K562 (cell line): ENCODE measurements around the gene SCAPER. TPM values are rescaled to one million over a fixed set of nuclear protein-coding genes. Genes with fewer than 3 reads are reported as not detected.

Source experiments
- CBFA2T2 ChIP-seq: fragments of 450-650 bp; conservative IDR thresholded peaks from 2 replicates; pipeline ENCODE4 v1.6.1; 2017; ENCODE audit warnings: mild to moderate bottlenecking
- CREB1 ChIP-seq, 2 experiments: sonication (generic) in 1 of 2; formaldehyde crosslinking in 1 of 2; IDR thresholded peaks; 2 replicates each; pipeline versions ENCODE4 v1.6.1 to v1.8.0; 2012 to 2022; ENCODE audit warnings: inconsistent platforms in 1 of 2, mild to moderate bottlenecking in 1 of 2, missing genetic modification reagents in 1 of 2, moderate library complexity in 1 of 2
- DNMT1 ChIP-seq: fragments of 450-650 bp; IDR thresholded peaks from 2 replicates; pipeline ENCODE4 v1.6.1; 2016; ENCODE audit warnings: antibody characterized with exemption, mild to moderate bottlenecking
- ERF ChIP-seq: fragments of 450-650 bp; formaldehyde crosslinking; IDR thresholded peaks from 2 replicates; pipeline ENCODE4 v1.4.0; 2020; ENCODE audit warnings: mild to moderate bottlenecking, mixed read lengths
- ESRRA ChIP-seq: fragments of 450-650 bp; IDR thresholded peaks from 2 replicates; pipeline ENCODE4 v1.6.1; 2014; ENCODE audit warnings: low read depth, mild to moderate bottlenecking, moderate library complexity, borderline replicate concordance
- GATAD2A ChIP-seq: fragments of 450-650 bp; IDR thresholded peaks from 2 replicates; pipeline ENCODE4 v1.6.1; 2017
- HCFC1 ChIP-seq: IDR thresholded peaks from 2 replicates; pipeline ENCODE4 v1.6.1; 2012; ENCODE audit warnings: low read depth, low read length, improper control_type of control experiment
- HDGF ChIP-seq: fragments of 450-650 bp; IDR thresholded peaks from 2 replicates; pipeline ENCODE4 v1.6.1; 2016
- IRF9 ChIP-seq: fragments of 450-650 bp; IDR thresholded peaks from 2 replicates; pipeline ENCODE4 v1.6.1; 2016; ENCODE audit warnings: missing biosample characterization, missing genetic modification characterization
- JUND ChIP-seq, 2 experiments: IDR thresholded peaks; 2 replicates in 1 of 2; 3 replicates in 1 of 2; pipeline ENCODE4 v1.6.1; 2011; ENCODE audit warnings: borderline replicate concordance in 2 of 2, low read depth in 2 of 2, low read length in 2 of 2, improper control_type of control experiment in 1 of 2, missing biosample characterization in 1 of 2, missing genetic modification characterization in 1 of 2, missing genetic modification reagents in 1 of 2
- KDM5B ChIP-seq: fragments of 200-600 bp; sonication (generic); IDR thresholded peaks from 2 replicates; pipeline ENCODE4 v1.6.1; 2012; ENCODE audit warnings: low read depth, mild to moderate bottlenecking, moderate library complexity, low read length, control low read depth, inconsistent platforms; ENCODE audit not compliant: insufficient replicate concordance
- MCM7 ChIP-seq, 2 experiments: fragments of 450-650 bp; IDR thresholded peaks; 2 replicates each; pipeline ENCODE4 v1.6.1; 2016 to 2018
- NONO ChIP-seq, 2 experiments: fragments of 200-400 bp in 1 of 2; fragments of 450-650 bp in 1 of 2; formaldehyde crosslinking in 1 of 2; IDR thresholded peaks; 2 replicates each; pipeline ENCODE4 v1.6.1; 2017; ENCODE audit warnings: low read depth in 2 of 2, mild to moderate bottlenecking in 2 of 2, moderate library complexity in 2 of 2, low read length in 1 of 2
- PRPF4 ChIP-seq: fragments of 200-400 bp; formaldehyde crosslinking; IDR thresholded peaks from one replicate; pipeline ENCODE4 v1.6.1; 2017; ENCODE audit warnings: low read length, low read depth, mild to moderate bottlenecking; ENCODE audit not compliant: insufficient read depth, poor library complexity, severe bottlenecking
- RB1 ChIP-seq: fragments of 450-650 bp; IDR thresholded peaks from 2 replicates; pipeline ENCODE4 v1.6.1; 2017; ENCODE audit warnings: low read depth, mild to moderate bottlenecking
- SUPT5H ChIP-seq: fragments of 450-650 bp; IDR thresholded peaks from 2 replicates; pipeline ENCODE4 v1.6.1; 2016
- TARDBP ChIP-seq: fragments of 450-650 bp; IDR thresholded peaks from 2 replicates; pipeline ENCODE4 v1.6.1; 2016
- TFE3 ChIP-seq: fragments of 450-650 bp; formaldehyde crosslinking; IDR thresholded peaks from 2 replicates; pipeline ENCODE4 v1.4.0; 2020; ENCODE audit warnings: mild to moderate bottlenecking, mixed read lengths
- TGIF2 ChIP-seq: sonication (generic); formaldehyde crosslinking; IDR thresholded peaks from 2 replicates; pipeline ENCODE4 v1.8.1; 2022; ENCODE audit warnings: mild to moderate bottlenecking, missing genetic modification reagents, moderate library complexity
- VEZF1 ChIP-seq: fragments of 200-800 bp; sonication (Bioruptor generic); IDR thresholded peaks from 2 replicates; pipeline ENCODE4 v1.6.1; 2017; ENCODE audit warnings: missing genetic modification characterization, missing compliant biosample characterization
- ZNF551 ChIP-seq: fragments of 250-450 bp; sonication (Bioruptor Pico); IDR thresholded peaks from 2 replicates; pipeline ENCODE4 v1.5.0; 2021; ENCODE audit warnings: mild to moderate bottlenecking, moderate library complexity
- ZNF717 ChIP-seq: fragments of 250-450 bp; sonication (Bioruptor Pico); IDR thresholded peaks from 2 replicates; pipeline ENCODE4 v1.5.0; 2021
- polyA plus RNA-seq, 8 experiments: library from polyadenylated mRNA; depleted of rRNA in 4 of 8; stranded (reverse) in 5 of 8; unstranded in 3 of 8; fragments of >200 nt; fragmentation: Nextera tagmentation in 2 of 8; fragmentation: Illumina TruSeq in 1 of 8; extraction: Ambion mirVana in 2 of 8; extraction: Trizol in 1 of 8; gene quantifications; 2 replicates each; pipeline versions ENCODE4 v1.2.1 to v1.2.3, GENCODE V29; 2011 to 2014; ENCODE audit warnings: inconsistent platforms in 1 of 8, missing spikeins in 1 of 8
- total RNA-seq, 7 experiments: library from RNA; depleted of rRNA in 6 of 7; stranded (reverse); fragments of >200 nt in 6 of 7; fragmentation: Illumina TruSeq in 2 of 7; extraction: Trizol in 2 of 7; gene quantifications; 2 replicates each; pipeline versions ENCODE4 v1.2.1 to v1.2.3, GENCODE V29; 2011 to 2021; ENCODE audit warnings: low replicate concordance in 1 of 7

SCAPER gene
- total and polyA plus RNA-seq, 9 of the 15 experiments (the other 6 are each of a cell fraction or from before 2014, with no cell fraction given) = 1.3 to 5.7 (median 3.2) TPM

- TF ChIP-seq VEZF1 (peak; percentile 83), HCFC1 (0 out of 2 replicates have a peak, but pooled peaks have one; percentile 10), ERF (no peak), ESRRA (no peak), ZNF551 (no peak), NONO (IDR thresholded peaks at IDR 0.05; ENCODE audit: low read depth in 2 of 2, low read length in 1 of 2) (no peak), CREB1 (IDR thresholded peaks at IDR 0.05) (peak; percentile 15; the same call in 1 of the 2 replicates), CREB1 (CRISPR knock-in tag; IDR thresholded peaks at IDR 0.05) (peak; percentile 16; the same call in 1 of the 2 replicates), SUPT5H (peak; percentile 70), IRF9 (tag) (no peak), ZNF717 (CRISPR knock-in tag) (no peak), TARDBP (0 out of 2 replicates have a peak, but pooled peaks have one; percentile 18), HDGF (no peak), MCM7 (IDR thresholded peaks at IDR 0.05) (no peak), CBFA2T2 (peak; percentile 78), PRPF4 (no peak), GATAD2A (no peak), DNMT1 (no peak), TGIF2 (CRISPR knock-in tag) (0 out of 2 replicates have a peak, but pooled peaks have one; percentile 46), KDM5B (peak; percentile 66), TFE3 (CRISPR knock-in tag) (peak; percentile 98), RB1 (peak; percentile 70; the same call in 1 of the 2 replicates), JUND (IDR thresholded peaks at IDR 0.05; ENCODE audit: borderline replicate concordance, low read depth, low read length) (peak; percentile 21), JUND (tag; IDR thresholded peaks at IDR 0.05; ENCODE audit: borderline replicate concordance, low read depth, low read length) (no peak)
Measured at GRCh38 chr15:76905013-76905839, at the start of gene SCAPER (continued).
